Measurements from ENCODE around the gene RSRC1. TPM values are rescaled to one million over a fixed set of nuclear protein-coding genes. Genes with fewer than 3 reads are reported as not detected.

RSRC1 gene
- total and polyA plus RNA-seq, 2 of the 13 experiments (the other 11 are each of a cell fraction or from before 2014, with no cell fraction given): 4.9 to 63.0 TPM

GRCh38 chr3:158451405-158452055 lies 341.6 kb downstream of the RSRC1 start (continued):
- TF ChIP-seq ZNF407 (CRISPR knock-in tag; IDR thresholded peaks at IDR 0.05; ENCODE audit: not compliant biosample characterization) (no peak), ZNF343 (CRISPR knock-in tag; IDR thresholded peaks at IDR 0.05) (no peak), TBX3 (IDR thresholded peaks at IDR 0.05; ENCODE audit: borderline replicate concordance) (peak; percentile 99), POGZ (CRISPR knock-in tag; IDR thresholded peaks at IDR 0.05) (no peak), RERE (CRISPR knock-in tag; IDR thresholded peaks at IDR 0.05; ENCODE audit: low read depth) (peak; percentile 96), NR3C1 (CRISPR knock-in tag; IDR thresholded peaks at IDR 0.05) (no peak), MLX (CRISPR knock-in tag; IDR thresholded peaks at IDR 0.05) (0 out of 2 replicates have a peak, but pooled peaks have one; percentile 44), FOXA1 (IDR thresholded peaks at IDR 0.05) (peak; percentile 70), FOXA1 (CRISPR knock-in tag; IDR thresholded peaks at IDR 0.05) (peak; percentile 92), RXRB (CRISPR knock-in tag; IDR thresholded peaks at IDR 0.05; ENCODE audit: borderline replicate concordance) (peak; percentile 75), NCOR1 (IDR thresholded peaks at IDR 0.05; ENCODE audit: borderline replicate concordance, low read length) (peak; percentile 74; the same call in 1 of the 2 replicates), ISL2 (CRISPR knock-in tag; IDR thresholded peaks at IDR 0.05) (peak; percentile 94), PITX1 (CRISPR knock-in tag; IDR thresholded peaks at IDR 0.05) (peak; percentile 53; the same call in 1 of the 2 replicates)

Measured in HepG2 (cell line).